Measurements from ENCODE around the gene STXBP1.
A peak's percentile ranks its signal among the peaks of the same experiment; 100 is the strongest.

The STXBP1 gene

DNA sequence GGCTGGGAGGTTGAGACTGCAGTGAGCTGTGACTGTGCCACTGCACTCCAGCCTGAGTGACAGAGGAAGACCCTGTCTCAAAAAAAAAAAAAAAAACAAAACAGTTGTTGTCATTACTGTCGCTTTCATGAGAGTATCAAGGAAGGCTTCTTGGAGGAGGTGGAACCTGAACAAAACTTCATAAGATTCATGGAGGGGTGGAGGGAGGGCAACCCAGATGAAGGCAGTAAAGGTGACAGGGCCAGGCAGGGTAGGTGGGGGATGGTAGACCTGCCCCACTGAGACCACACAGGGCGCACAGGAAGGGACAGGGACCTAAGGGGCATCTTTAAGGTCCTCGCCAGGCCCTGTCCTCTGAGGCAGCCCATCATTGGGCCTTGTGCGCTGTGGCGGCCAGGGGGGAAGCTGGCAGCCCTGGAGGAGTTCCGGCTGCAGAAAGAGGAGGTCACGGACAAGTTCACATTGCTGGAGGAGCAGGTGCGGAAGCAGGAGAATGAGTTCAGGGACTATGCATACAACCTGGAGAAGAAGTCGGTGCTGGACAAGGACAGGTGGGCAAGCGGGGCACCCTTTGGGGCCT, 98.2 kb downstream of the STXBP1 start:
- no peaks in the 10 kb centered on the region for H3K27me3 ChIP-seq (ENCODE audit: insufficient read depth, poor library complexity, severe bottlenecking)
- DNase-seq (ENCODE audit: low spot score) (no peak), ATAC-seq (ENCODE audit: low read depth) (no peak)
- H3K9me3 ChIP-seq (ENCODE audit: severe bottlenecking) = no peaks in the 10 kb centered on the region
- no peak overlapping the region for H3K4me3 ChIP-seq (ENCODE audit: severe bottlenecking)
- TF ChIP-seq, protein P1, sequence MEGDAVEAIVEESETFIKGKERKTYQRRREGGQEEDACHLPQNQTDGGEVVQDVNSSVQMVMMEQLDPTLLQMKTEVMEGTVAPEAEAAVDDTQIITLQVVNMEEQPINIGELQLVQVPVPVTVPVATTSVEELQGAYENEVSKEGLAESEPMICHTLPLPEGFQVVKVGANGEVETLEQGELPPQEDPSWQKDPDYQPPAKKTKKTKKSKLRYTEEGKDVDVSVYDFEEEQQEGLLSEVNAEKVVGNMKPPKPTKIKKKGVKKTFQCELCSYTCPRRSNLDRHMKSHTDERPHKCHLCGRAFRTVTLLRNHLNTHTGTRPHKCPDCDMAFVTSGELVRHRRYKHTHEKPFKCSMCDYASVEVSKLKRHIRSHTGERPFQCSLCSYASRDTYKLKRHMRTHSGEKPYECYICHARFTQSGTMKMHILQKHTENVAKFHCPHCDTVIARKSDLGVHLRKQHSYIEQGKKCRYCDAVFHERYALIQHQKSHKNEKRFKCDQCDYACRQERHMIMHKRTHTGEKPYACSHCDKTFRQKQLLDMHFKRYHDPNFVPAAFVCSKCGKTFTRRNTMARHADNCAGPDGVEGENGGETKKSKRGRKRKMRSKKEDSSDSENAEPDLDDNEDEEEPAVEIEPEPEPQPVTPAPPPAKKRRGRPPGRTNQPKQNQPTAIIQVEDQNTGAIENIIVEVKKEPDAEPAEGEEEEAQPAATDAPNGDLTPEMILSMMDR (IDR thresholded peaks at IDR 0.05; ENCODE audit: poor library complexity, severe bottlenecking) = no peak
- H3K36me3 ChIP-seq (ENCODE audit: low read depth) = no peaks in the 10 kb centered on the region
- H3K27ac ChIP-seq (ENCODE audit: poor library complexity, severe bottlenecking) = no peak overlapping the region
- no peaks in the 10 kb centered on the region for H3K4me1 ChIP-seq (ENCODE audit: insufficient read depth, poor library complexity, severe bottlenecking)

DNA sequence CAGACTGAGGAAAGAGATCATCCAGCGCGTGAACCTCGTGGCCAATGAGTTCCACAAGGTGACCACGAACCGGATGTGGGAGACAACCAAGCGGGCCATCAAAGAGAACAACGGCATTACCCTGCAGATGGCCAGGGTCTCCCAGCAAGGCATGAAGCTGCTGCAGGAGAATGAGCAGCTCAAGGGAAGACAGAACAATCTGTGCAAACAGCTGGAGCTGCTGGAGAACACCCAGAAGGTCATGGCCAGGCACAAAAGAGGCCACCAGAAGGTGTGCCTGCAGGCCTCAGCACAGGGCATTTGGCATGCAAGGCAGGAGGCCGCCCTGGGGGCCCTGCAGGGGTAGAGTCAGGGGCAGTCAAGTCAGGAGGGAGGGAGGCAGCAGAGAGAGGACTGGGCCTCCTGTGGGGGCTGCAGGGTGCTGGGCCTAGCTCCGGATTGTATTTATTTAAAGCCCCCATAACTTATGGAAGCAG, 99.2 kb downstream of the STXBP1 start:
- Histone ChIP-seq H3K27me3 (ENCODE audit: insufficient read depth, poor library complexity, severe bottlenecking) (no peaks in the 10 kb centered on the region), H3K9me3 (ENCODE audit: severe bottlenecking) (no peaks in the 10 kb centered on the region), H3K27ac (ENCODE audit: poor library complexity, severe bottlenecking) (no peak overlapping the region), H3K36me3 (ENCODE audit: low read depth) (no peaks in the 10 kb centered on the region), H3K4me3 (ENCODE audit: severe bottlenecking) (no peak overlapping the region), H3K4me1 (ENCODE audit: insufficient read depth, poor library complexity, severe bottlenecking) (no peaks in the 10 kb centered on the region)
- DNase-seq (ENCODE audit: low spot score) = no peak
- TF ChIP-seq, protein P1 (IDR thresholded peaks at IDR 0.05; ENCODE audit: poor library complexity, severe bottlenecking) = no peak
- ATAC-seq (ENCODE audit: low read depth) = no peak

DNA sequence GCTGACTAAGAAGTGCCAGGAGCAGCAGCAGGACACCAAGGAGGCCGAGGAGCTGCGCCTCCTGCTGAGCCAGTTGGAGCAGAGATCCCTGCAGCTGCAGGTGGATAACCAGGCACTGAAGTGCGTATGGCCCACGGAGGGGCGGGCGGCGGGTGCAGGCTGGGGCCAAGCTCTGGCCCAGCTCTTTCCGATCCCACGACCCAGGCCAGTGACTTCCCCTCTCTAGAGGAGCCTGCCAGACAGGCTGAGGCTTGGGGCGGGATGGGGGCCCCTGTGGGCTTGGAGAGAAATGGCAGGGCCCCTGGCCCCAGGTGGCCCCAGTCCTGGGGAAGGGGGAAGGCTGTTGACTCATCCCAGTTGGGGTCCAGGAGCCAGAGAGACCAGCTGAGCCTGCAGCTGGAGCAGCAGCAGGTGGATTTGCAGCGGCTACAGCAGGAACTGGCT, 99.8 kb downstream of the STXBP1 start:
- no peak for ATAC-seq (ENCODE audit: low read depth)
- Histone ChIP-seq H3K27me3 (ENCODE audit: insufficient read depth, poor library complexity, severe bottlenecking) (no peaks in the 10 kb centered on the region), H3K27ac (ENCODE audit: poor library complexity, severe bottlenecking) (no peak overlapping the region), H3K4me3 (ENCODE audit: severe bottlenecking) (no peak overlapping the region), H3K4me1 (ENCODE audit: insufficient read depth, poor library complexity, severe bottlenecking) (no peaks in the 10 kb centered on the region), H3K9me3 (ENCODE audit: severe bottlenecking) (no peaks in the 10 kb centered on the region), H3K36me3 (ENCODE audit: low read depth) (no peaks in the 10 kb centered on the region)
- TF ChIP-seq, protein P1 (IDR thresholded peaks at IDR 0.05; ENCODE audit: poor library complexity, severe bottlenecking) = no peak
- no peak for DNase-seq (ENCODE audit: low spot score)

DNA sequence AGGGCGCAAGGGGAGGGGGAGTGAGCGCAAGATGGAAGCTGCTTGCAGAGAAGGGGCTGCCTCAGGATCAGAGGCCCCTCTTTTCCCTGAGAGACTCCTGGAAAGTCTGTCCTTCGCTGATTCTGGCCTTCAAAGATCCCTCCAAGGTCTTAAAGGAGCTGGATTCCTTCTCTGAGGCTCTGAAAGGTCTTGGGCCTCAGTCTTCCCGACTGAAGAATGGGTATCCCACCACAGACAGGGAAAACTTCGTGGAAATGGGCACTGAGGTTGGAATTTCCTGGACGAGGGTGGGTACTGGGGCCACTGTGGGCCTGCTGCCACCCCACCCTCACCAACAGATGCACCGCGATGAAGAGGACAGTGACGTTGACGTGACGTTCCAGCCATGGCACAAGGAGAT, 100.3 kb downstream of the STXBP1 start:
- TF ChIP-seq, protein P1 (IDR thresholded peaks at IDR 0.05; ENCODE audit: poor library complexity, severe bottlenecking) = no peak
- Histone ChIP-seq H3K4me3 (ENCODE audit: severe bottlenecking) (no peak overlapping the region), H3K36me3 (ENCODE audit: low read depth) (no peaks in the 10 kb centered on the region), H3K9me3 (ENCODE audit: severe bottlenecking) (no peaks in the 10 kb centered on the region), H3K4me1 (ENCODE audit: insufficient read depth, poor library complexity, severe bottlenecking) (no peaks in the 10 kb centered on the region), H3K27ac (ENCODE audit: poor library complexity, severe bottlenecking) (no peak overlapping the region), H3K27me3 (ENCODE audit: insufficient read depth, poor library complexity, severe bottlenecking) (no peaks in the 10 kb centered on the region)
- peak; percentile 44 for DNase-seq (ENCODE audit: low spot score)
- no peak for ATAC-seq (ENCODE audit: low read depth)

DNA sequence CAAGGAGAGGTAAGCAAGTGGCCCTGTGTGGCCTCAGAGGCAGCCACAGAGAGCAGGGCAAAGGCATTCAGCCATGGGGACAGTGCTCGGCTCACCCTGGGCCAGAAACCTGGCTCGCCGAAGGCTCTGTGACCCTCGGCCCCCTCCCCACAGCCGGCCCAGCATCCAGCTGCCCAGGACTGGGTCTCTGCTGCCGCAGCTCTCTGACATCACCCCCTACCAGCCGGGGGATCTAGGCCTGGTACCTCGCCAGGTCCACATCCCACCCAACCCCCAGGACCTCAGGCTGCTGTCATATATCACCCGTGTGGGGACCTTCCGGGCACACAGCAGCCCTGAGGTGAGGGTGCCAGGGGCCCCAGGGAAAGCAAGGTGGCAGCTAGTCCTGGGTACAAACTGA, 100.8 kb downstream of the STXBP1 start:
- Histone ChIP-seq H3K9me3 (ENCODE audit: severe bottlenecking) (no peaks in the 10 kb centered on the region), H3K4me1 (ENCODE audit: insufficient read depth, poor library complexity, severe bottlenecking) (no peaks in the 10 kb centered on the region), H3K27me3 (ENCODE audit: insufficient read depth, poor library complexity, severe bottlenecking) (no peaks in the 10 kb centered on the region), H3K4me3 (ENCODE audit: severe bottlenecking) (no peak overlapping the region), H3K27ac (ENCODE audit: poor library complexity, severe bottlenecking) (no peak overlapping the region), H3K36me3 (ENCODE audit: low read depth) (no peaks in the 10 kb centered on the region)
- TF ChIP-seq, protein P1 (IDR thresholded peaks at IDR 0.05; ENCODE audit: poor library complexity, severe bottlenecking) = no peak
- DNase-seq (ENCODE audit: low spot score) = peak; percentile 45
- ATAC-seq (ENCODE audit: low read depth) = no peak
